Activated T-helper 1 cell treated with anti-CD3 and anti-CD28 coated beads, Interleukin-2, amount 50 U/mL, for 16 hours (primary cell): ENCODE data around the gene MIER2.
"Not testable (repeated sequence)": the region's sequence is repeated elsewhere in the genome, so short reads cannot be mapped to it uniquely, and the experiment has no call there.

Experiments used
- DNase-seq, 2 donors: peaks; one replicate each; pipeline ENCODE4 v3.0.0-alpha.2; 2020; ENCODE audit warnings: low read depth in 1 of 2, low spot score in 1 of 2

The MIER2 gene

DNA sequence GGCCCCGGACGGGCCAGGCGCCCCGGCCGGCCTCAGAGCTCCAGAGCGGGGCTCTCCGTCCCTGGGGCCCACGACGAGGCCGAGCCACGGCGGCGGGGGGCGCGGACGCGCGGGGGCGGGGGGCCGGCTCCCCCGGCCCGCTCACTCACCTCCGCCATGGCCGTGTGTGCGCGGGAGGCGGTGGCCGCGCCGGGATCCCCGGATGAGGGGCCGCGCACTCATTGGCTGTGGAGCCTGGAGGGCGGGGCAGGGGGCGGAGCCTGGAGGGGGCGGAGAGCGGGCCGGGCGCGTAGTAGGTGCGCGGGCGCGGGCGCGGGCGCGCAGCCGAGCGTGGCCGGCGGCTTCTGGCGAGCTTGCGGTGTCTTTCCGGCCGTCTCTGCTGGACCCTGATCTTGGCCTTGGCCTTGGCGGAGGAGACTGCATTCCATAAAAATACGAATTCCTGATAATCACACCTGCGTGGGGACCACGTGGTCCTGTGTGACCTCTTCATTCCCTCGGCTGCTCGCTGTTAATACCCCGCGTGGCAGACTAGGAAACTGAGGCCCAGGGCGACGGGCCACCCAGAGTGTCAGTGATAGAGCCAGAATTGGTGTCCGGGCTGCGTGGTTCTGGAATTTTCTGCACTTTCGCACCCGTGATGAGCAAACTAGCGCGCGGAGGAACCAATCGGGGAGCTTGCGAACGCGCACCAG lies at the start of gene MIER2:
Gene MIER2, minus strand, starts transcription at position 172 of the 695 bp plus-strand sequence. Its CDS starts 14 bp downstream, at position 158.
- DNase-seq, result peak; percentile 79 to 87

DNA sequence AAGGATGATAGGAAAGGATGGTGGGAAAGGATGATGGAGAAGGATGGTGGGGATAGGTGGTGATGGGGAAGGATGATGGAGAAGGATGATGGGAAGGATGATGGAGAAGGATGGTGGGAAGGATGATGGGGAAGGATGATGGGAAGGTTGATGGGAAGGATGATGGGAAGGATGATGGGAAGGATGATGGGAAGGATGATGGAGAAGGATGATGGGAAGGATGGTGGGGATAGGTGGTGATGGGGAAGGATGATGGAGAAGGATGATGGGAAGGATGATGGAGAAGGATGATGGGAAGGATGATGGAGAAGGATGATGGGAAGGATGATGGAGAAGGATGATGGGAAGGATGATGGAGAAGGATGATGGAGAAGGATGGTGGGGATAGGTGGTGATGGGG lies 49.0 kb upstream of the MIER2 start:
- DNase-seq, result not testable (repeated sequence)

DNA sequence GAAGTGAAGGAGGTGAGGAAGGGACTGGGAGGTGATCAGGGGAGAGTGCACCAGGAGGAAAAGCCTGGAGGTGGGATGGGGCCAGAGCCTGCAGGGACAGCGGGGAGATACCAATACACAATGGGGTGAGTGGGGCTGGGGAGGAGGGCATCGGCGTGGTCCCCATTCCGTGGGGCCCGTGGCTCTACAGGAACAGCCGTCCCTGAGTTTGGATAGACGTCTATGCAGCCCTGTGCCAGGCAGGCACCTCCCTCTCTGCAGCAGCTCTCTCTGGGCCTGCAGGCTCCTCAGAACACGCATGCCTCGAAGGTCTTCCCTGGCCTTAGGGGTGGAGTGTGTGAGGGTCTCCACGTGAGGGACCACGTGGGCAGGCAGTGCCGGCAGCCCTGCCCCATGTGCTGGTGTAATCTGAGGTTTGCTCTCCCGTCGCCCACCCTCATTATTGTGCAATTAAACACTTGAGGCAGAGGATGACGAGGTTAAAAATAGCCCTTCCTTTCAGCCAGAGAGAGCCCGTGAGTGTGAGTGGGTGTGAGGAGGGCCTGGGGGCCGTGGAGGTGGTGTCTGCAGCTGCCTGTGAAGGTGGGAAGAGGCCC lies 47.9 kb upstream of the MIER2 start:
- no peak for DNase-seq

DNA sequence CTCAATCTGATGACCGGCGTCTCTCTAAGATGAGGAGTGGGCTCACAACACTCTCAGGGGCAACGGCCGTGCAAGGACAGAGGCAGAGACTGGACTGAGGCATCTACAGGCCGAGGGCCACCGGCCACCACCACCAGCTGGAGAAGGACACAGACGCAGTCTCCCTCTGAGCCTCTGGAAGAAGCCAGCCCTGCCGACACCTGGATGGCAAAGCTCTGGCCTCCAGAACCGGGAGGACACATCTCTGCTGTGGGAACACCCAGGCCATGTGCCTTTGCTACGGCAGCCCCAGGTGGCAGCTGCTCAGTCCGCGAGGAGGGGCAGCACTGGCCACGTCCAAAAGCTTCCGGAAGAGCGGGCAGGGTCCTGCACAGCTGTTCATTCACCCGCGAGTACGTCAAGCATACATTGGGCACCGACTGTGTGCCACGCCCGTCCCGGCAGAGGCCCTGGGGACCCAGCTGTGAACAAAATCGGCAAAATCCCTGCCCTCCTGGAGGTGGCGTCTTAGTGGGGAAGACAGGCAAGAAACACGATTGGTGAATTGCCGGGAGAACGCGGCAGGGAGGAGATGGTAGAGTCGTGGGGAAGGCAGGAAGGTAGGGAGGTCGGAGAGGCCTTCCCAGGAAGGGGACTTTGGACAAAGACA lies 47.3 kb upstream of the MIER2 start:
- DNase-seq, result no peak

- DNase-seq, result no peak
Measured at GRCh38 chr19:391207-391557, 46.6 kb upstream of the MIER2 start.

DNA sequence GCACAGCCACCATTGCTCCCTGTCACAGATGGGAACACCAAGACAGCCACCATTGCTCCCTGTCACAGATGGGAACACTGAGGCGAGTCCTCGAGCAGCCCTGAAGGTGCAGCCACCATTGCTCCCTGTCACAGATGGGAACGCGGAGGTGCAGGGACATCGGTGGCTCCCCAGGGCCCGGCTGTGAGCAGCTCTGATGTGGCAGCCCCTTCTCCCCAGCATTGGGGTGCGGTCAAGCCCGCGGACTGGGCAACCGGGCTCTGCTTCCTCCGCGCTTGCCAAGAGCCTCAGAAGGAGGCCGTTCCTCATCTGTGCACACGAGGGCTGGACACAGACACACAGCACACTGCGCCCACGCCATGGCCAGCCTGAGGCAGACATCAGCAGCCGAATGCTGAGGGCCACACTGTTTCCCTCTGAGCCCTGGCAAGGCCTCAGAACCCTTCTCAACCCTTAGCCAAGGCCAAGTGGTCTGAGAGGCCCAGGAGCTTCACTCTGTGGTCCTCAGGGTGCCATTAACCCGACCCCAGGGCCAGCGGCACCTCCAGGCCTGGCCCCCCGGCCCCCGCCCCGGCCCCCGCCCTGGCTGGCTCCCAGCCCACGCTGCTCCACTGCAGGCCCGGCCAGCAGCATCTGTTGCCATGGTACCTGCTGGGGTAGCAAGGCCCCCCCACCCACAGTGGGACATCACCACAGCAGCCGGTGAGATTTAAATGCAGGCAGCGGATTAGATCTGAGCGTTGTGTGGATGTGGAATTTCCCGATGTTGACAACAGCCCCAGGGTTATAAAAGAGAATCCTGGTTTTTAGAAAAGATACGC lies 46.0 kb upstream of the MIER2 start:
- no peak for DNase-seq

- DNase-seq, result no peak
Measured at GRCh38 chr19:389935-390289, 45.3 kb upstream of the MIER2 start.

DNA sequence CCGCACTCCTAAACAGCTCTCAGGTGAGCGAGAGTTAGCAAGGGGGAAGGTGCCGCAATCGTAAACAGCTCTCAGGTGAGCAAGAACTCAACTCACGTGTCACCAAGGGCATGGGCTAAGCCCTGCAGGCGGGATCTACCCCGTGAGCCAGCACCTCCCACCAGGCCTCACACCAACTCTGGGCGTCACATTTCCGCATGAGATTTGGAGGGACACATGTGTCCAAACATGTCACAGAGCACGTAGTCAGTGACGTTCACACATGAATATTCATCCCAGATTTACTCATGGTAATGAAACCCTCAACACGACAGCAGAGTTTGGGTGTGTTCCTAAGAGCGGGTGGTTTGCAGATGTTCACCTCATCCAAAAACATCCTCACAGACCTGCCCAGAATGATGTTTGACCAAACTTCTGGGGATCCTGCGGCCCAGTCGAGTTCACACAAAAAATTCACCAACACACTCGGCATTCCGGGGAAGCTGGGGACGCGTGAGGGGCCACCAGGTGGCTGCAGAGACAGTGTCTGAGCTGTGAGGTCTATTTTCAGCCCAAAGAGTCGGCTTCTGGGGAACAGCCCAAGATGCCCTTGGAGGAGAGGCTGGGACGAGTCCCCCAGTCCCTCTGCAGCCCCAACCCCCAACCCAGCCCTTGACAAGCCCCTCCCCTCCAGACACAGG lies 44.8 kb upstream of the MIER2 start:
- DNase-seq, result no peak

GRCh38 chr19:388691-389090 lies 44.1 kb upstream of the MIER2 start:
- DNase-seq, result no peak

GRCh38 chr19:387777-388176 lies 43.2 kb upstream of the MIER2 start:
- no peak for DNase-seq

DNA sequence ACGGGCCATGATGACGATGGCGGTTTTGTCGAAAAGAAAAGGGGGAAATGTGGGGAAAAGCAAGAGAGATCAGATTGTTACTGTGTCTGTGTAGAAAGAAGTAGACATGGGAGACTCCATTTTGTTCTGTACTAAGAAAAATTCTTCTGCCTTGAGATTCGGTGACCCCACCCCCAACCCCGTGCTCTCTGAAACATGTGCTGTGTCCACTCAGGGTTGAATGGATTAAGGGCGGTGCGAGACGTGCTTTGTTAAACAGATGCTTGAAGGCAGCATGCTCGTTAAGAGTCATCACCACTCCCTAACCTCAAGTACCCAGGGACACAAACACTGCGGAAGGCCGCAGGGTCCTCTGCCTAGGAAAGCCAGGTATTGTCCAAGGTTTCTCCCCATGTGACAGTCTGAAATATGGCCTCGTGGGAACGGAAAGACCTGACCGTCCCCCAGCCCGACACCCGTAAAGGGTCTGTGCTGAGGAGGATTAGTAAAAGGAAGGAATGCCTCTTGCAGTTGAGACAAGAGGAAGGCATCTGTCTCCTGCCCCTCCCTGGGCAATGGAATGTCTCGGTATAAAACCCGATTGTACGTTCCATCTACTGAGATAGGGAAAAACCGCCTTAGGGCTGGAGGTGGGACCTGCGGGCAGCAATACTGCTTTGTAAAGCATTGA lies 42.2 kb upstream of the MIER2 start:
- DNase-seq, result not testable (repeated sequence)

GRCh38 chr19:386189-386588 lies 41.6 kb upstream of the MIER2 start:
- not testable (repeated sequence) for DNase-seq

DNA sequence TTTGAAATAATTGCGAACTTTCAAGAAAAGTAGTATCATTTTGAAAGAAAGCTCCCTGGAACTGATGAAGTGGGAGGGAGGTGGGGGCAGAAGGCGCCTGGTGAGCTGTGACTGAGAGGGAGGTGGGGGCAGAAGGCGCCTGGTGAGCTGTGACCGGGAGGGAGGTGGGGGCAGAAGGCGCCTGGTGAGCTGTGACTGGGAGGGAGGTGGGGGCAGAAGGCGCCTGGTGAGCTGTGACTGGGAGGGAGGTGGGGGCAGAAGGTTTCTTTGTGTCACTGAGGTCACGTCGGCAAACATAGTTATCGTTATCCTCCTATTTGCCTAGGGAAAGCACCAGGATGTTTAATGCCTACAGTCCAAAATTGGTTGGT lies 40.2 kb upstream of the MIER2 start:
- no peak for DNase-seq

- no peak for DNase-seq
Measured at GRCh38 chr19:383922-384798, 39.6 kb upstream of the MIER2 start.

DNA sequence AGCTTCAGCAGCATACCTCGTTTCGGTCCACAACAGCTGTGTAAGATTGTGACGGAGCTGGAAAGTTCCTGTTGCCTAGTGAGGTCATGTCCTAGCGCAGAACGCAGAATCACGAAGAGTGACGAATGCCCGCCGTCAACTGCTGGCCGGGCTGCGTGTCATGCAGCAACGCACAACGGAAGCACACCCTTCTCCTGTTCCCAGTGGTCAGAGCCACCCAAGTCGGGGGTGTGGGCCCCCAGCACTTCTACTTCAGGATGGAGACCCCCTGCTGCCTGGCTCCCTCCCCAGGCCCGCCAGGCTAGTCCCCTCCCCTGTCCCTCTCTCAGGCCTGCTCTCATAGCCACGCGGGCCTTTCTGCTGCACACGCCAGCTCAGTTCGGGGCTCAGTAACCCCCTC lies 38.4 kb upstream of the MIER2 start:
- DNase-seq, result no peak

DNA sequence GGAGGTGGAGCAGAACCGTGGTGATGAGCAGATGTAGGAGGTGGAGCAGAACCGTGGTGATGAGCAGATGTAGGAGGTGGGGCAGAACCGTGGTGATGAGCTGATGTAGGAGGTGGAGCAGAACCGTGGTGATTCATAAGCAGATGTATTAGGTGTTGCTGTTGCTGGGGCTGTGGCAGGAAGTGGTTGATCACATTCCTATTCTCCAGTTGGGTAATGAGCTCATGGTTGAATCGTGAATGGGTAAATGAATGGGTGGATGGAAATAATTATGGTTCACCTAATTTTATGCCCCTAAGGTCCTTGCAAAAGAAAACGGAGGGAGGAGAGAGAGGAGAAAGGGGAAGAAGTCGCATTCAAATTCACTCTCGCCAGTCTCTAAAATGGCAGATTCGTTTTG lies 38.0 kb upstream of the MIER2 start:
- DNase-seq, result peak in 1 of 2 donors; percentile 30

DNA sequence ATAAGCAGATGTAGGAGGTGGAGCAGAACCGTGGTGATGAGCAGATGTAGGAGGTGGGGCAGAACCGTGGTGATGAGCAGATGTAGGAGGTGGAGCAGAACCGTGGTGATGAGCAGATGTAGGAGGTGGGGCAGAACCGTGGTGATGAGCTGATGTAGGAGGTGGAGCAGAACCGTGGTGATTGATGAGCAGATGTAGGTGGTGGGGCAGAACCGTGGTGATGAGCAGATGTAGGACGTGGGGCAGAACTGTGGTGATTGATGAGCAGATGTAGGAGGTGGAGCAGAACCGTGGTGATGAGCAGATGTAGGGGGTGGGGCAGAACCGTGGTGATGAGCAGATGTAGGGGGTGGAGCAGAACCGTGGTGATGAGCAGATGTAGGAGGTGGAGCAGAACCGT lies 37.3 kb upstream of the MIER2 start:
- not testable (repeated sequence) for DNase-seq

DNA sequence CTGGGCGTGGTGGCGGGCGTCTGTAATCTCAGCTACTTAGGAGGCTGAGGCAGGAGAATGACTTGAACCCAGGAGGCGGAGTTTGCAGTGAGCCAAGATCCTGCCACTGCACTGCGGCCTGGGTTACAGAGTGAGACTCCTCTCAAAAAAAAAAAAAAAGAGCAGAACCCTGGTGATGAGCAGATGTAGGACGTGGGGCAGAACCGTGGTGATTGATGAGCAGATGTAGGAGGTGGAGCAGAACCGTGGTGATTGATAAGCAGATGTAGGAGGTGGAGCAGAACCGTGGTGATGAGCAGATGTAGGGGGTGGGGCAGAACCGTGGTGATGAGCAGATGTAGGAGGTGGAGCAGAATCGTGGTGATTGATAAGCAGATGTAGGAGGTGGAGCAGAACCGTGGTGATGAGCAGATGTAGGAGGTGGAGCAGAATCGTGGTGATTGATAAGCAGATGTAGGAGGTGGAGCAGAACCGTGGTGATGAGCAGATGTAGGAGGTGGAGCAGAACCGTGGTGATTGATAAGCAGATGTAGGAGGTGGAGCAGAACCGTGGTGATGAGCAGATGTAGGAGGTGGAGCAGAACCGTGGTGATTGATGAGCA lies 36.1 kb upstream of the MIER2 start:
- DNase-seq, result not testable (repeated sequence)

DNA sequence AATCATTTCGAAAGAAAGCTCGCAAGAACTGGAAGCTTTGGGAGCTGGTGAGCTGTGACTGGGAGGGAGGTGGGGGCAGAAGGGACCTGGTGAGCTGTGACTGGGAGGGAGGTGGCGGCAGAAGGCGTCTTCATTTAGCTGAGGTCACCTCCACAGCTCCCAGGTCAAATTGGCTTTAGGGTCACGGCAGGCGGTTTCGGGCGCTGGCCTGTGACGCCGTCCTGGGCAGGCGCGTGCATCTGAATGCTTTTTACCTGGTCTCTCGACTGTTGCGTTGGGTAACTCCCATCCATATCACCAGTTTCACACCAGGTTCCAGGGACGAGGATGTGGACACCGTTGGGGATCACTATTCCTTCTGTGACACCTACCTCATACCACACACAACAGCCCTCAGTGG lies 35.2 kb upstream of the MIER2 start:
- no peak for DNase-seq
